Measurements from ENCODE around the gene KRTAP16-1. TPM values are rescaled to one million over a fixed set of nuclear protein-coding genes. Genes with fewer than 3 reads are reported as not detected.
"Not testable (repeated sequence)": the region's sequence is repeated elsewhere in the genome, so short reads cannot be mapped to it uniquely, and the experiment has no call there.

Gene KRTAP16-1
- total RNA-seq, result not detected
- long read RNA-seq, result 0 reads

GRCh38 chr17:41308918-41309359, at the start of gene KRTAP16-1:
Gene KRTAP16-1 (minus strand): TSS chr17:41309309. CDS start chr17:41309253, 56 bp downstream.
- intact Hi-C loops (cut with micrococcal nuclease), result no loop called here
- DNase-seq (no peak), ATAC-seq (no peak)

- DNase-seq, result no peak
- intact Hi-C loops (cut with micrococcal nuclease), result no loop called here
- ATAC-seq, result no peak
Measured at GRCh38 chr17:41354536-41354935, 45.4 kb upstream of the KRTAP16-1 start.

- ATAC-seq, result no peak
- DNase-seq, result no peak
- intact Hi-C loops (cut with micrococcal nuclease), result no loop called here
Measured at GRCh38 chr17:41352597-41353366, 43.7 kb upstream of the KRTAP16-1 start.

- intact Hi-C loops (cut with micrococcal nuclease), result no loop called here
- ATAC-seq (no peak), DNase-seq (no peak)
Measured at GRCh38 chr17:41351177-41351576, 42.1 kb upstream of the KRTAP16-1 start.

- intact Hi-C loops (cut with micrococcal nuclease); ATAC-seq: not testable (repeated sequence)
Measured at GRCh38 chr17:41350381-41350878, 41.3 kb upstream of the KRTAP16-1 start, which contains the start of gene KRT33A. Gene KRT33A (minus strand): TSS chr17:41350828. CDS start chr17:41350767, 61 bp downstream.

GRCh38 chr17:41347869-41348760, 39.0 kb upstream of the KRTAP16-1 start:
- DNase-seq (no peak), ATAC-seq (no peak)
- intact Hi-C loops (cut with micrococcal nuclease), result no loop called here

More at GRCh38 chr17:41350381-41350878, 41.3 kb upstream of the KRTAP16-1 start, which contains the start of gene KRT33A:
- DNase-seq, result not testable (repeated sequence)

GRCh38 chr17:41346421-41346820, 37.3 kb upstream of the KRTAP16-1 start:
- ATAC-seq; DNase-seq; intact Hi-C loops (cut with micrococcal nuclease): not testable (repeated sequence)

- no peak for ATAC-seq
- intact Hi-C loops (cut with micrococcal nuclease), result no loop called here
Measured at GRCh38 chr17:41345992-41346391, 36.9 kb upstream of the KRTAP16-1 start.

GRCh38 chr17:41343029-41343428, 33.9 kb upstream of the KRTAP16-1 start:
- intact Hi-C loops (cut with micrococcal nuclease), result no loop called here
- DNase-seq (no peak), ATAC-seq (no peak)

More at GRCh38 chr17:41345992-41346391, 36.9 kb upstream of the KRTAP16-1 start:
- no peak for DNase-seq

- DNase-seq, result no peak
- intact Hi-C loops (cut with micrococcal nuclease), result no loop called here
- ATAC-seq, result no peak
Measured at GRCh38 chr17:41340934-41341861, 32.1 kb upstream of the KRTAP16-1 start.

- intact Hi-C loops (cut with micrococcal nuclease), result no loop called here
- ATAC-seq (no peak), DNase-seq (no peak)
Measured at GRCh38 chr17:41340494-41340893, 31.4 kb upstream of the KRTAP16-1 start.

GRCh38 chr17:41339571-41340172, 30.6 kb upstream of the KRTAP16-1 start:
- DNase-seq (no peak), ATAC-seq (no peak)
- intact Hi-C loops (cut with micrococcal nuclease), result no loop called here

- intact Hi-C loops (cut with micrococcal nuclease), result no loop called here
- DNase-seq (no peak), ATAC-seq (no peak)
Measured at GRCh38 chr17:41338961-41339485, 29.9 kb upstream of the KRTAP16-1 start.

- no peak for ATAC-seq
- intact Hi-C loops (cut with micrococcal nuclease), result no loop called here
- no peak for DNase-seq
Measured at GRCh38 chr17:41335747-41336146, 26.6 kb upstream of the KRTAP16-1 start.

- intact Hi-C loops (cut with micrococcal nuclease), result no loop called here
- DNase-seq (no peak), ATAC-seq (no peak)
Measured at GRCh38 chr17:41334385-41335305, 25.5 kb upstream of the KRTAP16-1 start.

GRCh38 chr17:41333836-41334235, 24.7 kb upstream of the KRTAP16-1 start:
- intact Hi-C loops (cut with micrococcal nuclease), result no loop called here
- no peak for ATAC-seq
- DNase-seq, result no peak

GRCh38 chr17:41333098-41333497, 24.0 kb upstream of the KRTAP16-1 start:
- DNase-seq, result no peak
- intact Hi-C loops (cut with micrococcal nuclease), result no loop called here
- no peak for ATAC-seq
